CD4-positive, alpha-beta T cell treated with Interferon alpha-2 for 1 hour (primary cell): ENCODE results near the gene CHRNA5.

Experiments
- DNase-seq, 2 donors: peaks; one replicate each; pipeline ENCODE4 v3.0.0-alpha.2; 2020 to 2022

Gene CHRNA5

DNA sequence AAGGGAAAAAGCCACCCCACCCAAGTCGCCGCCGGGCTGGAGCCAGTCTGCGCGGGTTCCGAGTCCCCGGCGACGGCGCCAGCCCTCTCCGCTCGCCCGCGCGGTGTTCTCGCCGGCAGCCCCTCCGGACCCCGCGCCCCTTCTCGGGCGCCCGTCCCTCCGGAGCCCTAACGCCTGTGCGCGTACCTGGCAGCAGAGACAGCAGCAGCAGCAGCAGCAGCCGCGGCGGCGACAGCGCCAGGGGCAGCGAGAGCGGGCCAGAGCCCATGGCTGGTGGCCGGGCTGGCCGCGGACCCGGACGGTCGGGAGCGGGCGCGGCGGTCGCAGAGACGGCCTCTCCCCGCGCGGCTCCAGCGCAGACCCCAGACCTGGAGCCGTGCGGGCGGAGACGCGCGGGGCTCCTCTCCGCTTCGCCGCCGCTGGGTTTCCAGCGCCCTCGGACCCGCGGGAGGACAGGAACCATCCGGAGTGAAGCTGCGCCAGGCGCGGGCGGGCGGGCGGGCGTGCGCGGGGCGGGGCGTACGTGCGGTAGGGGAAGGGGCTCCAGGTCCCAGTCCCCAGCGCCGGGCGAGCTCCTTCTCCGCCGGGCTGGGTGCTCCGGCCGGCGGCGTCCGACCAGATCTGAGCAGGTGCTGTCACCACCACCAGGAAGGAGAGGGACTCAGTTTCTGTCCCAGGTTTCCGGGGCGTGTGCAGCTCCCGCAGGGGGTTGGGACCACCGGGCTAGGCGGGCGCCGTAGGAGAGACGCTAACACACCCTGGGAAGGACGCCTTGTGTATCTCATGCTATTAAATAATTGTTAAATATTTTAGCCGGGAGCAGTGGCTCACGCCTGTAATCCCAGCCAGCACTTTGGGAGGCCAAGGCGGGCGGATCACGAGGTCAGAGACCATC, 55.5 kb downstream of the CHRNA5 start, which contains the start of gene CHRNA3:
CHRNA3 (minus strand) TSS at position 470 of the 895 bp plus-strand sequence; CDS start at position 268, 202 bp downstream.
- no peak for DNase-seq

DNA sequence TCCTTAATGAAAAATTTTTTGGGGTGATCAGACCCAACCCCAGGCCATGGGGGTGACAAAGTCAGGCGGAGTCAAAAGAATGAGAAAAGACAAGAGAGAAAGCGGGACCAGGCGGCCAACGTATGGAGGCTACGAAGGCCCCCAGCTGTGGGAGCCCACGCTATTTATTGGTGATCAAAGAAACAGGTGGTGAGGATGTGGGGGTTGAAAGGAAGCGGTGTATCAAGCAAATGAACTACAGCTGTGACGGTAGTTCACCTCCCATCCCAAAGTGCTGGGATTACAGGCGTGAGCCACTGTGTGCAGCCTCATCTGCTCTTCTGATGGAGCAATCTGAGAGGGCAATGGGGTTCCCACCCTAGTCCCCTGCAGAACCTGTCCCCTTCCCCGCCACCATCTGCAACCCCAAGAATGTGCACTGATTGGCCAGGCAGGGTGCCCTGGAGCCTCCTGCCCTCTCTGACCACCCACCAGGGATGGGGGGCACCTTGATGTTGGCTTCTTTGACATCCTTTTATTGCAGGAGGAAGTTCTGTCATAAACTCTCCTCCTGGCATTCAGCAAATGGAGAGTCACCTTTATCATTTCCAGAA, 56.6 kb downstream of the CHRNA5 start:
- no peak for DNase-seq

DNA sequence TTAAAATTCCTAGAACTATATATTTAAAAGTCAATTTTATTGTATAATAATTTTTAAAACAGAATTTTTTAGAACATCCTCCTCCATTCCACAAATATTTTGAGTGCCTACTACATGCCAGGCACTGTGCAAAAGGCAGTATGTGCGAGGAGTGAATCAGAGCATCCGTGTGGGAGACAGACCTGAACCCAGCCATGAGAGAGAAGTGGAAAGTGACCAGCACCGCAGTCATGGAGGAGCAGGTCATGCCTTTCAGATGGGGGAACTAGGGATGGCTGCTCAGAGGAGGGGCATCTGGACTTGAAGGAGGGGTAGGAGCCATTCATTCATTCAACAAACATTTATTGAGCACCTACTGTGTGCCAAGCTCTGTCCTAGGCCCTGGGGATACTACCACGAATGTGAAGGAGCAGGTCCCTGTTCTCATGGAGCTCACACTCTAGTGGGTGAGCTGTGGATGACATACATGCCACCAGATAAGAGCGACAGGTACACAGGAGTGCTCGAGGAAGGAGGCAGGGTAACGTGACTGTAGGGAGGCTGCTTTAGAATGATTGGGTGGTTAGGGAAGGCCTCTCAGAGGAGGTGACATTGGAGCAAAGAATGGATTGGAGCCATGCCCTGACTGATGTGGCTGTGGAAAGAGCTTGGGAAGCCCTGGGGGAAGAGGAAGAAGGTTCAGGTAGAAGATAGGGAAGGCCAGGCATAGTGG, 58.6 kb downstream of the CHRNA5 start:
- DNase-seq = no peak

DNA sequence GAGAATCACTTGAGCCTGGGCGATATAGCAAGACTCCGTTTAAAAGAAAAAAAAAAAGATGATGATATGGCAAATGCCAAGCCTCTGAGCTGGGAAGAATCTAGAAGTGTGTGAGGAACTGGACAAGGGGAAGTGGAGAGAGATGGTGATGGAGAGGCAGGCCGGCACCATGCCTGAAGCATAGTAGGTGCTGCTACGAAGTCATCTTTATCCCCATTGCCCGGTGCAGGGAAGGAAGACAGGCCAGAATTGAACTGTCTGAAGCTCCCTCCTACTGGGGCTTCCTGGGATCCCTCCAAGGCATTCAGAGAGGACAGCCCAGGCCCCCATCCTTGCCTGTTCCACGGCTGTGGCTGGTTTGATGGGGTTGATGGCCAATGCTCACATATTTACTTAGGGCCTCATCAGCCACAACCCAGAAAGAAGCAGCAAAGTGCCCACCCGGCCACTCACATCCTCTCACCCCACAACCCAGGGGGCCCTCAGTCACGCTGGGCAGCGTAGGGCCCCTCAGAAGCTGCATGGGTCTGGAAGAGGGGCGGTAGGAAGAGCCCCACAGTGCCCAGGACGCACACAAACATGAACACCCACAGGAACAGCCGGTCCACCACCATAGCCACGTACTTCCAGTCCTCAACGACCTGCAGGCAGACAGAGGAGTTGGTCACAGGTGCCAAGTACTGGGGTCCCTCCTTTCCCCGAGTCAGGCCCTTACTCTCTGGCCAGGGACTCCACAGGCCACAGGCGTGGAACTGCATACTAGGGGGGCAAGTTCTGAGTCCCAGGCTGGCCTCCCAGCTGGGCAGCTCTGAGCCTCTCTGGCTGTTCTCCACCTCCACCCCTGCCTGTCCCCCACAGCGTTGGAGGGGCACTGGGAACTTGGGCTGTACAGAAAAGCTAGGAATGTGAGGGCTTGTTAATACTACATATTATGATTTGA, 59.6 kb downstream of the CHRNA5 start:
- no peak for DNase-seq

DNA sequence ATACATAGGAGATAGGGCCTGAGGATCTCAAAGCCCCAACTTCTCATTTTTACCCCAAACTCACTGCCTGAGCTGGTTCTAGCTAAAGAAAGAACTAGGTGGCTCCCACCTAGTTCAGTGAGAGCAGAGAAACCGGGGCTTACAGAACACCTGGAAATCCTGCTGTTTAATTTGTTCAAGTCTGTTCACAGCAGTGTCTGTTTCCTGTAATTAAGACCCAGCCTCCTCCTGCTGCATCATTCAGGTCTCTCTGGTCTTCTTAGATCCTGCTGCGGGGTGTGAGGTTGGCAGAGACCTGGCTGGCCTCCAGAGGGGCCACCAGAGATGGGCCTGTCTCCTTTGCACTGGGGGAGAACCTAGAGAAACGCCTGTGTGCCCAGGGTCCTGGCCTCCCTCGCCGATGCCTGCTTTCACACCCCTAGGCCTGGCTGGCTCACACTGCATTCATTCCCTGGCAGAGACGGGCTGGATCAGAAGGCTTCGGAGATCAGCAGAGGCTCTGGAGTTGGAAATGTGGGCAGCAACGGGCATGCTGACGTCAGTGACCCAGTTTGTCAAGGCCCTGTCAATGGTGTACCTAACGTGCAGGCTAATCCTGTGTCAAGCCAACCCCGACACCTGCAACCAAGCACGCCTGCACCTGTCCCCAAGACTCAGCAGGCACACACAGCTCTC, 60.4 kb downstream of the CHRNA5 start:
- no peak for DNase-seq

DNA sequence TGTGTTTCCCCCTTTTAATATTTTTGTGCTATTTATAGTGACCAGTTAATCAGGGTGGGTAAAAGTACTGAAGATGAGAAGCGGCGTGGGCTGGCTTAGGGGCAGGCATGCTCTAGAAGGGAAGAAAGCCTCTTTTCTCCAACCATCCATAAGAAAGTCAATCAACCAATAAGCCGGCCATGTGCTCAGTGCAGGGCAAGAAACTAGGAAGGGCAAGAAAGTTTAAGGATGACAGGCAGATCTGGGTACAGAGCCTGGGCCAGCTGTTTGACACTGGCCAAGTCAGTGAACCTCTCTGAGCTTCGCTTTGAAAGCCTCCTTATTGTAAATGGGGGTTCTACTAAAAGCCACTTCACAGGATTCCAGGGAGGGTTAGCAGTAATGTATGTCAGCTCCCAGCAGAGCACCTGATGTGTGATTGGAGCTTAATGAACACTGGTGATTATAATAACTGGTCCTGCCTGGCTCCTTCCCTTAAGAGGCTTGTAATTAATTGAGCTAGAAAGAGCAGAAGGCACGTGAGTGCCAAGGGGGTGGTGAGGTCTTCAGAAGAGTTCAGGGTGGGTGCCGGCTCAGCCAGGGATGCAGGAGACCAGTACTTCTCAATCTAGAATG, 61.2 kb downstream of the CHRNA5 start:
- no peak for DNase-seq

DNA sequence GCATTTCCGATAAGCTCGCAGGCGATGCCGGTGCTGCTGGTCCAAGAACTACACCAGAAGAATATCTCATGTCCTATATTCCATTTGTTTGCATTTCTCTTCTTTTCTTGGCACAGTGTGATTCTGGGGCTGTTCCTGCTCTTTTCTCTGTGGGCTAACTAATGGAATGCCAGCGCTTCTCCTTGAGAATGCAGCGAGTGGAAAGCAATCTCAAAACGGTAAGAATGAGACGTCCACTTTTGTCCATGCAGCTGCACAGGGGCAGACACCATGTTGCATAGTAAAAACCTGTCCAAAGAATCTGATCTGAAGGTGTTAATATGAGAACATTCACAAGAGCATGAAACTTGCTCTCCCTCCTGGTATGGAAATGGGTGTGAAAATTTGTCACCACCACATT, 62.0 kb downstream of the CHRNA5 start:
- DNase-seq = no peak

DNA sequence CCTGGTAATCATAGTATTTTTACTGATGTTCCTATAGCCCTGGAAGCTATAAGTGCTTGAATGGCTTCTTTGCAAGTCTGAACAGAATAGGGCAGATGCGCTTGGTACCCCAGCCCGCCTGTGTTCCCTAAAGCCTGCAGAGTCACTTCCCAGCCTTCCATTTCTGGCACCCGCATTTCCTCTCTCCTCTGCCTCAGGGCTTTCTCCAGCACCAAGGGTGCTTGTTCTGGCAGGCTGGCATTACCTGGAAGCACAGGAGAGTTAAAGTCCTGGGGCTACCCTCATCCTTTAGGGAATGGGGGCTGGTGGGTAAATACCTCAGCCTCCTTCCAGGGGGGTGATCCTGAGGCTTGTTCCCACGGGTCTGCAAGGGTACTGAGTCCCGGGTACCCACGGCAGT, 62.9 kb downstream of the CHRNA5 start:
- DNase-seq = no peak

DNA sequence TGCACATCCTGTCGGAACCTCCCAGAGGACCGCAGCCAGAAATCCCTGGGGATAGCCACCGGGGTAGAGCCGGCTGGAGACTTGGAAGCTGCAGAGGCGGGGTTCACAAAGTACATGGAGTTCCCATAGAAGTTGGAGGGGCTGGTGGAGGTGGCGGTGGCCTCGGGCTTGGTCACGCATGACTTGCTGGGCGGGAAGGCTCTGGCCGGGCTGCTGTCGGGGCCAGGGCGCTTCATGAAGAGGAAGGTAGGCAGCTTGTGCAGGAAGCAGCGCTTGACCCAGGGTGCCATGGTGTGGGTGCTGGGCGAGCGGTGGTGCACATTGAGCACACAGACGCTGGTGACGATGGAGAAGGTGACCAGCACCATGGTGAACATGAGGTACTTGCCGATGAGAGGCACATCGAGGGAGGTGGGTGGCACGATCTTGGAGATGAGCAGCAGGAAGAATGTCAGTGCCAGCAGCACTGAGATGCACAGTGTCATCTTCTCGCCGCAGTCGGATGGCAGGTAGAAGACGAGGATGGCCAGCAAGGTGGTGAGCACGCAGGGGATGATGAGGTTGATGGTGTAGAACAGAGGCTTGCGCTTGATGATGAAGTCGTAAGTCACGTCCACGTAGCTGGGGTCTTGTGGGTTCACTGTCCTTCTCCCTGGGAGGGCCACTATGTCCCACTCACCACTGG, 63.9 kb downstream of the CHRNA5 start:
- no peak for DNase-seq

DNA sequence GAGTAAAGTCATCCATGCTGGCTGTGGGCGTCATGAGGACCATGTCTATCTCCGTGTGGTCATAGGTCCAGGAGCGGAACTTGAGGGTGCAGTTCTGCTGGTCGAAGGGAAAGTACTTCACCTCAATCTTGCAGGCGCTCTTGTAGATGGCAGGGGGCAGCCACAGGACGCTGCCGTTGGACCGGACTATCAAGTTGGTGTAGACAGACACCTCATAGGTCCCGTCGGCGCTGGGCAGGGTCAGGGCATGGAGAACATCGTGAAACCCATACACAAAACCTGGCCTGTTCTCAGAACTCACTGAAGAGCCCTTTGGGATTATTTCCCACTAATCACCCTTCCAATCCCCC, 64.4 kb downstream of the CHRNA5 start:
- no peak for DNase-seq

DNA sequence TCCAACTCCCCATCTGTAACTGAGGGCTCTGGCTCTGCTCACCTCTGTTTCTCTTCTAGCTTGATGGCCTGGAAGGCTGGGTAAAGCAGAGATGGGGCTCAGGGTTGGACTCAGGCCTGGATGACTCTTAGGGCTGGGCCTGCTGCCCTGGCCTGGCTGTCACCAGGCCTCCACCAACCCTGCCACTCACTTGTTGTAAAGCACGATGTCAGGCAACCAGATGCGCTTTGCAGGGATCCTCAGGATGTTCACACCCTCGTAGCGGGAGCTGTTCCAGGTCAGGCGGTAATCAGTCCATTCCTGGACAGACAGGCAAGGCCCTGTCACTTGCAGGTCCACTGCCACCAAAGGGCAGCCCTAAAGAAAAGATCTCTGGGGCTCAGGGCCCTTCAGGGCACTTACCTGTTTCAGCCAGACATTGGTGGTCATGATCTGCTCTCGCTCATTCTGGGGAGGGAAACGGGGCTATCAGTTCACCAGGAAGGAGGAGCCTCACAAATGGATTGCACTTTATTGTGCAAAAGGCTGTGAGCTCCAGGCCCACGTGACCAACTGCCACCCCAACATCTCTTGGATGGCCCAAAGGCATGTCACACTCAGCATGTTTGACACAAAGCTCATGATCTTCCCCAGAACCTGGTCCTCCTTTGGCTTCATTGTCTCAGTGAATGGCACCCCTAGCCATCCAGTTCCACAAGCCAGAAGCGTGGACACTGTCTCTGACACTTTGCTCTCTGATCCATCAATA, 65.7 kb downstream of the CHRNA5 start:
- DNase-seq = no peak

DNA sequence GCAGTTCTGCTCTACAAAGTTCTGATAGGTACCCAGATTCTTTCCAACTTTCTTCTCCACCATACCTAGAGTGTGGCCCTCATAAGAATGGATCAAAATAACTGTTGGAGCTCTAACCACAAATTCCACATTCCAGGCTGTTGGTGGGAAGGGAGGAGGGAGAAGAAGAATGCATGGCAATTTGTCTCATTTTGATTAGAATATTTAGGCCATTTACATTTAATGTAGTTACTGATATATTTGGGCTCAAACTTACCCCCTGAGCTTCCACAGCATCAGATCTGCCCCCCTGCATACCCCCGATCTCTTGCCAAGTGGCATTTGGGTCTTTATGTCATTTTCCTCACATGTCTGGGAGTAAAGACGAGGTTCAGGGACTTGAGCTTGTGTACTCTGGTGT, 68.0 kb downstream of the CHRNA5 start:
- DNase-seq = no peak

DNA sequence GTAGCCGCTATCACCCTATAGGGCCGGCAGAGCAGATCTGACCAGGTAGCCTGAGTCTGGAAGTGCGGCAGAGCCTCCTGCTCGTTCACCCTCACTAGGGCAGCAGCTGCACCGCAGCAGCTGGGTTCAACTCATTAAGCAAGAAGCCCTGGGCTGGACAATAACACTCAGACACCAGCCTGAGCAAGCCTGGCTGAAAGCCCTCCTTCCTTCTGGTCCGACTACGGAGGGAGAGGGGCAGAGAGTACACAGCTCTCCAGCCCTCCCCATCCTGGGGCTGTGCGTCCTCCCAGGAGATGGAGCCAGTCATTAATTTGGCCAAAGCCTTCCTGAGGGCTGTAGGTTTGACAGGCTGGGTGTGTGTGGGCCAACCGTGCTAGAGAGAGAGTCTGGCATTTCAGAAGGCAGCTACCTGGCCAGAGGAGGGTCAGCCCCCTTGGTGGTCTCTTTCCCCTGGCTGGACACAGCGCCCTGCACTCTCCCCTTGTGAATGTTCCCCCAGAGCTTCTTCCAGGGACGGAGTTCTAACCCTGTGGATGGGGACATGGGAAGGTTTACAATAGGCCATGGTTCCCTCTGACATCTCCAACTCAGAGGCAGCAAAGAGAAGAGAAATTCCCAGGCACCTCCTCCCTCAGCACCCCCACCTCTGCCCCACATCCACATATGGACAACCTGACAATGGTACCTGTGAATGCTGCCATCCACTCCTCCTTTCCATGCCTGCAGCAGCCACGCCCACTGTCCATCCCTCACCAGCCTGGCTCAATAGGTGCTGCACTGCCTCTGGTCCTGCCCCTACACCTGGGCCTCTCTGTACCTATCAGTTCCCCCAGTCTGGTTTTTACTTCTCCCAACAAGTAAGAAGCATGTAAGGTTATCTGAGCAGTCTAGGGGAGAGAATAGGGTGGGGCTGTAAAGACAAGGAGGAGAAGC, 69.2 kb downstream of the CHRNA5 start:
- no peak for DNase-seq

DNA sequence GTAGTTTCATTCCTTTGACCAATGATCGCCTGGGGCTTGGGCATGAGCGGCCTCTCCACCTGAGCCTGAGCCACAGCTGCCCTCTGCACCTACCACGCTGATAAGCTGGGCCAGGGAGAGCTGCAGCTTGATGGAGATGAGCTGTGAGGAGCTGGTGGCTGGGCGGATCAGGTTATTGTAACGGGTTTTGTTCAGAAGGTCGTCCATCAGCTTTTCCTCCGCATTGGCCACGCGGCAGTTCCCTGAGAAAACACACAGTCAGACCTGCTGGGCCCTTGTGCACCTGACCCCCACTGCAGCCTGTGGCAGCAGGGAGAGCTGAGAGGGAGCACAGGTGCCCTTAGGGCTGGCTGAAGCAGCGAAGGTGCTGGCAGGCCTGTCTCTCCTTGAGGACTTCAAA, 70.0 kb downstream of the CHRNA5 start:
- no peak for DNase-seq

DNA sequence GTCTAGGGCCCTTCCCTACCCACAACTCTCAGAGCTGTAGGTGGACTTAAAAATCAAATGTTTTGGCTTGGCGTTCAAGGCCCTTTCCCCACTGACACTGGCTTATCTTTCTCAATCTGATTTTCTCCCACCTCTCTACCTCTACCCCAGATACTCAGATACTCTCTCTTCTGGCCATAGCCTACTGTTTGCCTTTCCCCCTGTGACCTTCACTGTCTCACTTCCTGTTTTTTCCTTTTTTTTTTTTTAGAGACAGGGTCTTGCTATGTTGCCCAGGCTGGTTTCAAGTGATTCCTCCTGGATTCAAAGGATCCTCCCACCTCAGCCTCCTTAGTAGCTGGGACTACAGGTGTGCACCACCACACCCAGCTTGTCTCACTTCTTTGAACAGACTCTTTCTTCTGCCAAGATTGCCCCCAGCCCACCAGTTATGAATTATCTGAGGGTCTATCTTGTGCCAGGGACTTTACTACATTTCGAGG, 71.1 kb downstream of the CHRNA5 start:
- no peak for DNase-seq

DNA sequence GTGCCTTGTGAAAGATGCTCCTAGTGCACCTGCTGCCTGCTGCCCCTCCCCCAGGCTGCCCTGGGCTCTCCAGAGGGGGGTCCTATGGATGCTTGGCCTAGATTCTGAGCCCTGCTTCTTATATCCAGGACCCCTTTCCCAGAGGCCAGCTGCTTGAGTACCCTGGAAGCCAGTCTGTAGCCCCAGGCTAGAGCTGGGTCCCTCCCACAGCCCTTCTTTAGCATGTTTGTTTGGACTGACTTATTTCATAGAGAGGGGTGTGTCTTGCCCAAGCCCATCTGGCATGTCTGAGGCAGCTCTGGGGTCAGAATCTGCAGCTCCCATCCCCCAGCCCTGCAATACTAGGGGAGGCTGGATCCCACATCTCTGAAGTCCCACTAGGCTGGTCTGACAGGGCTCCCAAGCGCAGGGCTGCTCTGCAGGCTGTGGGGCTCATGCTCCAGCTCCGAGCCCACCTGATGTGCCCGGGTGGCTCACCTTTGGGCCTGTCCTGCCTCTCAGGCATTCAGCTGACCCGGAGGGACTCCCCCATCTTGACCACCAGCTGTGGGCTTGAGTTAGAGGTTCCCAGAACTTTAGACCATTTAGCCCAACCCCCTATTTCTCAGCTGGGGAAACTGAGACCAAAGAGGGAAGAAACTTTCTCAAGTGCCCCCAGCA, 72.6 kb downstream of the CHRNA5 start:
- no peak for DNase-seq

DNA sequence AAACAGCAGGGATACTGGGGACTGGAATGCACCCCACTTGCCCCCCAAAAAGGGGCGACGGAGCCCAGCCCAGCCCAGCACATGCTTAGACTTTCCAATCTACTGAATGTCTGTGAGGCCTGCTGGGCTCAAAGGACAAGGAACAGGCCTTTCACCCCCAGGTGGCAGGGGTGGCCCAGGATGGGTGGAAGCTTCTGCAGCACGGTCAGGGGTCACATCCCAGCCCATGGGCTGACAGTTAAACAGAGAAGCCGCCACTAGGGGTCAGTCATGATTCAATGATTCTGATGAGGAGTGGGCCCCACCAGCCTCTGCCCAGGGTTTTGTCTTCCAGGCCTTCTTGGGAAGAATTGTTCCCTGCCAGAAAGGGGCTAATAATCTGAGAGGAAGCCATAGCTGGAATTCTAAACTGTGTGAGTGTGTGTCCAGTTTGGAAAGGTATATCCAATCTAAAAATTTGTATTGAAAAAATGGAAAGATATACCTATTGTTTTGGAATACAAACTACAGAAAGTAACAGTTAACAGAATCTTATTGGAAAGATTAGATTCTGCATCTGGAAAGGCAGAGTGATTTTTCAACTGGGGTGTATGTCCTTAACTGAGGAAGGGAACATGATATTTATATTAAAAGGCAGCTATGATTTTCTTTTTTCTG, 73.5 kb downstream of the CHRNA5 start:
- DNase-seq = peak; percentile 34 to 35
